Lower leg skin (tissue), 3 donors: Measurements from ENCODE around the gene GABBR2.

Experiments used
- CTCF ChIP-seq, 3 donors: fragments of 450-650 bp; IDR thresholded peaks; one replicate each; pipeline ENCODE4 v1.5.1; 2016; ENCODE audit warnings: antibody characterized with exemption in 3 of 3, mild to moderate bottlenecking in 3 of 3, moderate library complexity in 2 of 3
- POLR2A ChIP-seq, 2 donors: fragments of 450-650 bp; IDR thresholded peaks; one replicate each; pipeline ENCODE4 v1.6.1; 2016 to 2017; ENCODE audit warnings: antibody characterized with exemption in 2 of 2, mild to moderate bottlenecking in 1 of 2, moderate library complexity in 1 of 2

- TF ChIP-seq CTCF (IDR thresholded peaks at IDR 0.05) (no peak), POLR2A (IDR thresholded peaks at IDR 0.05) (no peak)
Observed at GRCh38 chr9:98380065-98380681, 328.6 kb downstream of the GABBR2 start.
